22Rv1 (cell line): Measurements from ENCODE around the gene ACO1.

Experiments
- H3K27ac ChIP-seq: fragments of 450-650 bp; 2 replicates; pipeline ENCODE4 v1.5.1; 2017
- ZFX ChIP-seq: fragments of 450-650 bp; IDR thresholded peaks from 2 replicates; pipeline ENCODE4 v1.6.1; 2017; ENCODE audit warnings: antibody characterized with exemption, borderline replicate concordance
- TF ChIP-seq, protein P1 (sequence below): fragments of 450-650 bp; IDR thresholded peaks from 2 replicates; pipeline ENCODE4 v1.5.1; 2017; ENCODE audit warnings: mild to moderate bottlenecking

ACO1 gene

GRCh38 chr9:32371279-32371678 lies 13.2 kb upstream of the ACO1 start:
- no peak overlapping the region for H3K27ac ChIP-seq
- TF ChIP-seq ZFX: no peak
- TF ChIP-seq, protein P1, sequence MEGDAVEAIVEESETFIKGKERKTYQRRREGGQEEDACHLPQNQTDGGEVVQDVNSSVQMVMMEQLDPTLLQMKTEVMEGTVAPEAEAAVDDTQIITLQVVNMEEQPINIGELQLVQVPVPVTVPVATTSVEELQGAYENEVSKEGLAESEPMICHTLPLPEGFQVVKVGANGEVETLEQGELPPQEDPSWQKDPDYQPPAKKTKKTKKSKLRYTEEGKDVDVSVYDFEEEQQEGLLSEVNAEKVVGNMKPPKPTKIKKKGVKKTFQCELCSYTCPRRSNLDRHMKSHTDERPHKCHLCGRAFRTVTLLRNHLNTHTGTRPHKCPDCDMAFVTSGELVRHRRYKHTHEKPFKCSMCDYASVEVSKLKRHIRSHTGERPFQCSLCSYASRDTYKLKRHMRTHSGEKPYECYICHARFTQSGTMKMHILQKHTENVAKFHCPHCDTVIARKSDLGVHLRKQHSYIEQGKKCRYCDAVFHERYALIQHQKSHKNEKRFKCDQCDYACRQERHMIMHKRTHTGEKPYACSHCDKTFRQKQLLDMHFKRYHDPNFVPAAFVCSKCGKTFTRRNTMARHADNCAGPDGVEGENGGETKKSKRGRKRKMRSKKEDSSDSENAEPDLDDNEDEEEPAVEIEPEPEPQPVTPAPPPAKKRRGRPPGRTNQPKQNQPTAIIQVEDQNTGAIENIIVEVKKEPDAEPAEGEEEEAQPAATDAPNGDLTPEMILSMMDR: no peak

DNA sequence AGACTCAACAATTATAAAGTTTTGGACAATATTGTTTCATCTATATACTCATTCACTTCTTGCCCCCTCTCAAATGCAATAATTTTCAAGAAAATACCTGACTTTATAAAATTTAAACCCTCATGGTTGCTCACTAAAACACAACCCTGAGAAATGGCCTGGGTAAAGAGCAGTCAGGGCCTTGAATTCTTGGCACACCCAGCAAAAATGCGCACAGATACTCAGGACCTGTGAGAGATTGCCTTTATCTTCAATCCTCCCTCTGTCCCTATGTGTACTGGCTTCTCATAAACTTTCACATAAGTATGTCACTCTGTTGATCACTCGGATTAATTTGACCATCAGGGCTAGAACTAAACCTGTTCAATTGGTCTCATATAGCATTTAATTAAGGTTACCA lies 12.8 kb upstream of the ACO1 start:
- TF ChIP-seq ZFX: no peak
- TF ChIP-seq, protein P1: no peak
- no peak overlapping the region for H3K27ac ChIP-seq

- no peak overlapping the region for H3K27ac ChIP-seq
- TF ChIP-seq, protein P1: no peak
- TF ChIP-seq ZFX: no peak
These were observed 8.2 kb upstream of the ACO1 start for GRCh38 chr9:32376285-32376684.

- H3K27ac ChIP-seq: no peak overlapping the region
- TF ChIP-seq, protein P1: peak; percentile 87
- no peak for TF ChIP-seq ZFX
These were observed 5.9 kb upstream of the ACO1 start for GRCh38 chr9:32378496-32378895.

DNA sequence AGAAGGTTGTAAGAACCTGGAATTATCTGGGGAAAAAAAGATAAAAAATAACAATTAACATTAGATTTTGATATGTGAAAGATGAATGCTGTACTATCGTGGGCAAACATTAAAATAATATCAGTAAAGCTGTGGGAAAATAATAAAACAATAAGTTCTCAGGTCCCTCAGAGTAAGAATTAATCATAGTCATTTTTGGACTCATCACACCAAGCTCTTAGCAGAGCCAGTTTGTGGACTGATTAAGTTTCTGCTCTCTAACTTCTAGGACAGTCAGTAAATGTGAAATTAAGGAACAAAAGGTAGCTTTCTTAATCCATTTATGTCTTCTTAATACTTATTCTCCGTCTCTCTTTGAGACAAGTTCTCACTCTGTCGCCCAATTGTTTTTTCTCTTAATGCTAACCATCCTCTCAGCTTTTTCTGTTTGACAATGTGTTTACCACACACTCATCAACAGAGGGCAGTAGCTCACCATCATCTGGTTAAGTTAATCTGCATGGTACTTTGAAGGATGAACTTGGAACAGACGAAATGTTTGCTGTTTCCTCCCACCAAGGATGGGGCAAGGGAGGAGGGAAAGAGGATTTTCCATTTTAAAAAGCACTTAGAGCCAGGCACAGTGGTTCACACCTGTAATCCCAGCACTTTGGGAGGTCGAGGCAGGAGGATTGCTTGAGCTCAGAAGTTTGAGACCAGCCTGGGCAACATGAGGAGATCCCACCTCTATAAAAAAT lies 5.3 kb upstream of the ACO1 start:
- H3K27ac ChIP-seq: no peak overlapping the region
- TF ChIP-seq, protein P1: peak; percentile 84
- TF ChIP-seq ZFX: no peak

GRCh38 chr9:32380944-32381343 lies 3.5 kb upstream of the ACO1 start:
- H3K27ac ChIP-seq: no peak overlapping the region
- no peak for TF ChIP-seq ZFX
- TF ChIP-seq, protein P1: no peak

DNA sequence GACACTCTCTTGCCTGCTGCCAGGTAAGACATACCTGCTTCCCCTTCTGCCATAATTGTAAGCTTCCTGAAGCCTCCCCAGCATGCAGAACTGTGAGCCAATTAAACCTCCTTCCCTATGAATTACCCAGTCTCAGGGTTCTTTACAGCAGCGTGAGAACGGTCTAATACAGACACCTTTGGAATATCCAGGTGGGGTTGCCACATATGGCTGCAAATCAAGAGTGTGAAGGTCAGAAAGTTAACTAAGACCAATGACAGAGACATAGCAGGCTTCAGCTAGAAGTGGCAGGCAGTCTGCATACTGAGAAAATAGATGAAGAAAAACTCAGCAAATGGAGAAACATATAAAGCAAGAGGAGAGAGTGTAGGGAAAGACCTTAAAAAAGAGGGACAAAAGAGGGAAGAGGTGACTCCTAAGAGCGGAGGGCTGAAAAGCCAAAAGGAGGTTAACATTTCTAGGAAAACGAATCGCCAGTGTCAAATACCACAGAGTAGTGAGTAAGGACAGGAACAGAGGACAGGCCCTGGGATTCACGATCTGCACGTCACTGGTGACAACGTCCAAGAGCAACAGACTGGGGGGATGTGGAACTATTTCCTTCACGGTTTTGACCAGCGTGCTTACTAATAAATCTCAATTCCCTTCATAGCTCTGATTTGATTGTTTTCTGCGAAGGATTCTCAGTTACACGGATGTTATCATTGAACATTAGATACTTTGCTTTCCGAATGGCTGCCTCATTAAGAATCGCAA lies 1.7 kb upstream of the ACO1 start:
- no peak overlapping the region for H3K27ac ChIP-seq
- TF ChIP-seq ZFX: no peak
- TF ChIP-seq, protein P1: no peak
